ENCODE data around the gene NR2F1-AS1.
"Not testable (repeated sequence)": the region's sequence is repeated elsewhere in the genome, so short reads cannot be mapped to it uniquely, and the experiment has no call there.

NR2F1-AS1 gene

GRCh38 chr5:93517828-93518227 is 63.2 kb downstream of the NR2F1-AS1 start:
- no peak for DNase-seq (ENCODE audit: low read depth in 2 of 2)

- DNase-seq (ENCODE audit: low read depth in 2 of 2), result no peak
Observed at GRCh38 chr5:93513298-93513697, 67.7 kb downstream of the NR2F1-AS1 start.

- DNase-seq (ENCODE audit: low read depth in 2 of 2), result no peak
Observed at GRCh38 chr5:93512799-93513198, 68.2 kb downstream of the NR2F1-AS1 start.

- no peak for DNase-seq (ENCODE audit: low read depth in 2 of 2)
Observed at GRCh38 chr5:93511445-93511844, 69.6 kb downstream of the NR2F1-AS1 start.

- DNase-seq (ENCODE audit: low read depth in 2 of 2), result no peak
Observed at GRCh38 chr5:93510626-93511380, 70.2 kb downstream of the NR2F1-AS1 start.

- not testable (repeated sequence) for DNase-seq (ENCODE audit: low read depth in 2 of 2)
Observed at GRCh38 chr5:93505553-93505952, 75.5 kb downstream of the NR2F1-AS1 start.

- DNase-seq (ENCODE audit: low read depth in 2 of 2), result no peak
Observed at GRCh38 chr5:93503598-93504067, 77.4 kb downstream of the NR2F1-AS1 start.

- no peak for DNase-seq (ENCODE audit: low read depth in 2 of 2)
Observed at GRCh38 chr5:93497096-93497495, 83.9 kb downstream of the NR2F1-AS1 start.

GRCh38 chr5:93479982-93480509 is 101.0 kb downstream of the NR2F1-AS1 start:
- no peak for DNase-seq (ENCODE audit: low read depth in 2 of 2)

GRCh38 chr5:93477816-93478215 is 103.2 kb downstream of the NR2F1-AS1 start:
- DNase-seq (ENCODE audit: low read depth in 2 of 2), result no peak

- no peak for DNase-seq (ENCODE audit: low read depth in 2 of 2)
Observed at GRCh38 chr5:93476251-93476742, 104.7 kb downstream of the NR2F1-AS1 start.

GRCh38 chr5:93462916-93463315 is 118.1 kb downstream of the NR2F1-AS1 start:
- no peak for DNase-seq (ENCODE audit: low read depth in 2 of 2)

GRCh38 chr5:93461756-93462155 is 119.3 kb downstream of the NR2F1-AS1 start:
- no peak for DNase-seq (ENCODE audit: low read depth in 2 of 2)

GRCh38 chr5:93460286-93460685 is 120.7 kb downstream of the NR2F1-AS1 start:
- DNase-seq (ENCODE audit: low read depth in 2 of 2), result no peak

GRCh38 chr5:93456796-93457195 is 124.2 kb downstream of the NR2F1-AS1 start:
- not testable (repeated sequence) for DNase-seq (ENCODE audit: low read depth in 2 of 2)

- DNase-seq (ENCODE audit: low read depth in 2 of 2), result no peak
Observed at GRCh38 chr5:93454896-93455295, 126.1 kb downstream of the NR2F1-AS1 start.

- DNase-seq (ENCODE audit: low read depth in 2 of 2), result no peak
Observed at GRCh38 chr5:93452255-93452654, 128.8 kb downstream of the NR2F1-AS1 start.

- no peak for DNase-seq (ENCODE audit: low read depth in 2 of 2)
Observed at GRCh38 chr5:93438124-93438523, 142.9 kb downstream of the NR2F1-AS1 start.

- no peak for DNase-seq (ENCODE audit: low read depth in 2 of 2)
Observed at GRCh38 chr5:93436083-93436482, 144.9 kb downstream of the NR2F1-AS1 start.

GRCh38 chr5:93433422-93433821 is 147.6 kb downstream of the NR2F1-AS1 start:
- no peak for DNase-seq (ENCODE audit: low read depth in 2 of 2)

GRCh38 chr5:93431250-93431649 is 149.8 kb downstream of the NR2F1-AS1 start:
- DNase-seq (ENCODE audit: low read depth in 2 of 2), result no peak

GRCh38 chr5:93430673-93431199 is 150.3 kb downstream of the NR2F1-AS1 start:
- DNase-seq (ENCODE audit: low read depth in 2 of 2), result no peak

- no peak for DNase-seq (ENCODE audit: low read depth in 2 of 2)
Observed at GRCh38 chr5:93430118-93430517, 150.9 kb downstream of the NR2F1-AS1 start.

Measured in stimulated activated CD4-positive, alpha-beta T cell treated with anti-CD3 and anti-CD28 coated beads, Interleukin-1b, Interleukin-23, amount 100 ng/mL, for 1 hour (primary cell).